Stimulated activated CD4-positive, alpha-beta T cell treated with anti-CD3 and anti-CD28 coated beads, Interleukin-2, amount 100 ng/mL, for 4 hours (primary cell): ENCODE results near the gene MINDY4B.

Source experiments
- DNase-seq: peaks from one replicate; pipeline ENCODE4 v3.0.0-alpha.2; 2020; ENCODE audit warnings: low read depth

MINDY4B gene

GRCh38 chr3:150905339-150905738 lies at the start of gene MINDY4B:
TSS of gene MINDY4B (minus strand) at chr3:150905439. CDS start at chr3:150905439, 0 bp downstream.
- no peak for DNase-seq

- no peak for DNase-seq
These were observed 46.7 kb upstream of the MINDY4B start for GRCh38 chr3:150951923-150952322.

- no peak for DNase-seq
These were observed 40.2 kb upstream of the MINDY4B start for GRCh38 chr3:150945226-150946032.

GRCh38 chr3:150942221-150942620 lies 37.0 kb upstream of the MINDY4B start:
- no peak for DNase-seq

- no peak for DNase-seq
These were observed 31.5 kb upstream of the MINDY4B start for GRCh38 chr3:150936693-150937092.

- no peak for DNase-seq
These were observed 28.3 kb upstream of the MINDY4B start for GRCh38 chr3:150933473-150933995.

- no peak for DNase-seq
These were observed 26.5 kb upstream of the MINDY4B start for GRCh38 chr3:150931745-150932144.

GRCh38 chr3:150930839-150931238 lies 25.6 kb upstream of the MINDY4B start:
- no peak for DNase-seq

GRCh38 chr3:150928234-150928633 lies 23.0 kb upstream of the MINDY4B start:
- no peak for DNase-seq

- no peak for DNase-seq
These were observed 21.1 kb upstream of the MINDY4B start for GRCh38 chr3:150926328-150926727.

GRCh38 chr3:150925751-150926201 lies 20.5 kb upstream of the MINDY4B start:
- DNase-seq: peak; percentile 13

- DNase-seq: no peak
These were observed 17.4 kb upstream of the MINDY4B start for GRCh38 chr3:150922611-150923010.

GRCh38 chr3:150921209-150921608 lies 16.0 kb upstream of the MINDY4B start:
- no peak for DNase-seq

- DNase-seq: no peak
These were observed 15.0 kb upstream of the MINDY4B start for GRCh38 chr3:150920236-150920635.

GRCh38 chr3:150917951-150918350 lies 12.7 kb upstream of the MINDY4B start:
- no peak for DNase-seq

GRCh38 chr3:150913133-150913922 lies 8.1 kb upstream of the MINDY4B start:
- DNase-seq: no peak

- no peak for DNase-seq
These were observed 7.3 kb upstream of the MINDY4B start for GRCh38 chr3:150912501-150912900.

GRCh38 chr3:150911771-150912170 lies 6.5 kb upstream of the MINDY4B start:
- no peak for DNase-seq

- no peak for DNase-seq
These were observed 1.2 kb upstream of the MINDY4B start for GRCh38 chr3:150906461-150906860.

GRCh38 chr3:150905746-150906145 lies 507 bp upstream of the MINDY4B start:
- DNase-seq: no peak

GRCh38 chr3:150902988-150903387 lies 2.3 kb downstream of the MINDY4B start:
- no peak for DNase-seq

GRCh38 chr3:150901793-150902192 lies 3.4 kb downstream of the MINDY4B start:
- DNase-seq: no peak

GRCh38 chr3:150899141-150899540 lies 6.1 kb downstream of the MINDY4B start:
- DNase-seq: no peak
